Hippocampal formation (tissue), 2 donors: ENCODE results near the gene TTC39C.
"Not testable (repeated sequence)": the region's sequence is repeated elsewhere in the genome, so short reads cannot be mapped to it uniquely, and the experiment has no call there.

Experiments used
- DNase-seq, 2 donors: peaks; one replicate each; lab custom pipeline; 2025; lab: John Stamatoyannopoulos, UW

Gene TTC39C

DNA sequence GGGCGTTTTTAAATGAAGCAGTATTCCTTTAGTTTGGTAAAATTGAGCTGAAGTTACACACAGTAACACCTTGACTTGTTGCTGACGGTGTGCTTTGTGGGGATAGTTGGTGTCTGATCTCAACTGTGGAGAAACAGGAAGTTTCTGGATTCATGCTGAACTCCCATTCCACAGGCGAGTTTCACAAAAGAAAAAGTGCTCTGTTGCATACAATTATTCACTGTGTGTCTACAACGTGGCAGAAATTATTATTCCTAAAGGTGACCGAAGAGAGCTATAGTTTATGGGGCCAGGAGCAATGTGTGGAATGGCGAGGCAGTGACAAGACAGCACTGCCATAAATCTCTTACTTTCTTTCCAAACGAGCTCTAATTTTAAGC, 123.8 kb downstream of the TTC39C start:
- no peak for DNase-seq

DNA sequence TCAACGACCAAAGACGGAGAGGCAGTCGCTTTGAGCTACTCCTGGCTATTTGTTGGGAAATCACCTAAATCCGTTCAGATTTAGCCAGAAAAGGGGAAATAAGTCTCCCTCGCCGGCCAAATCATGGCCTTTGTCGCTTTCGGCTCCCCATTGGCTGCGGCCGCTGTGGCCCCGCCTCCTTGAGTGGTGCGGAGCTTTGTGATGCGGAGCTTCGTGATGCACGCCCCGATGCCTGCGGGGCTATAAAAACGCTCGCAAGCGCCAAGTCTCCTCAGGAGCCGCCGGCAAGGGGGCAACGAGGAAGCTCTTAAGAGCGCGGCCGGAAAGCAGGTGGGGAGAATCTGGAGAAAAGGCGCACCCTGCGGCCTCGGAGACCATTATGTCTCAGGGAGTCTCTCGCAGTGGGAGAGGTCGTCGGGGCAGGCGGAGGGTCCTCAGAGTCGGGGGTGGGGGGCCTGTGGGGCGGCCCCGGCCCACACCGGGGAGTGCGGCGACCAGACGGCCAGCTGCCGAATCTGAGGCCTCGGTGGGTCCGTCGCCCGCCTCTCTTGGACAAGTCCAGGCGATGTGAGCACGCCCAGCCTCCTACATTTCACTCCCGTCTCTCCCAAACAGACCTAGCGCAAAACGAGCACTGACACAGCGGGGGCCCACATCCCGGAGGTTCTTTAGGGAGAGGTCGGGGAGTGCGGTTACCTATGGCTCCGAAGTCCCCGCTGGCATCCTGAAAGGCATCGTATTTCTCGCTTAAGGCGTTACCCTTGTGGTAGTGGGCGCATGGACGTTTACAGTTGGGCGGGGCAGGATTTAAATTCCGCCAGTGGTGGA, 124.4 kb downstream of the TTC39C start, which contains the start of gene CABYR:
TSS of gene CABYR (plus strand) at position 274 of the 828 bp plus-strand sequence. CDS start 4,053 bp downstream, outside the sequence.
- peak; percentile 73 to 76 for DNase-seq

DNA sequence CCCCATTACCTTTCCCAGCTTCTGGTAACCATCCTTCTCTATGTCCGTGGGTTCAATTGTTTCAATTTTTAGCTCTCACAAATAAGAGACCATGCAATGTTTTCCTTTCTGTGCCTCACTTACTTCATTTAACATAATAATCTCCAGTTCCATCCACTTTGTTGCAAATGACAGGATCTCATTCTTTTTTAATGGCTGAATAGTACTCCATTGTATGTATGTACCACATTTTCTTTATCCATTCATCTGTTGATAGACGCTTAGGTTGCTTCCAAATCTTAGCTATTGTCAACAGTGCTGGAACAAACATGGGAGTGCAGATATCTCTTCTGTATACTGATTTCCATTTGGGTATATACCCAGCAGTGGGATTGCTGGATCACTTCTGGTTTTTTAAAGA, 126.1 kb downstream of the TTC39C start:
- no peak for DNase-seq

DNA sequence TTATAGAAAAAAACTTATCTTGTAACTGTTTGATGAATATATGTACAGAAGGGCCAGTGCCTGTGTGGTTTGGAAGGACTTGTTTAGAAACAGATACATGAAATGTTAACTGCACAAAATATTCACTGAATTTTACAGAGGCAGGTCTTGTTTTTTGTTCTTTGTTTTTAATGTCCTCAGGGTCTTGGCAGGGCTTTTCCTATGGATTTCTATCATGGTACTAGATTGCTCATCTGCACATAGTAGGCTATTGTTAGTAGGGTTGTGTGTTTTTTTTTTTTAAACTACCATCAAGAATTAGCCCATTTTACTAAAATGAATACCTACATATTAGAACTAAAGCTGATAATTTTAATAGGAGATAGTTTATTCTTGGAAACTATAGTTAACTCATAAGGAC, 127.8 kb downstream of the TTC39C start:
- no peak for DNase-seq

DNA sequence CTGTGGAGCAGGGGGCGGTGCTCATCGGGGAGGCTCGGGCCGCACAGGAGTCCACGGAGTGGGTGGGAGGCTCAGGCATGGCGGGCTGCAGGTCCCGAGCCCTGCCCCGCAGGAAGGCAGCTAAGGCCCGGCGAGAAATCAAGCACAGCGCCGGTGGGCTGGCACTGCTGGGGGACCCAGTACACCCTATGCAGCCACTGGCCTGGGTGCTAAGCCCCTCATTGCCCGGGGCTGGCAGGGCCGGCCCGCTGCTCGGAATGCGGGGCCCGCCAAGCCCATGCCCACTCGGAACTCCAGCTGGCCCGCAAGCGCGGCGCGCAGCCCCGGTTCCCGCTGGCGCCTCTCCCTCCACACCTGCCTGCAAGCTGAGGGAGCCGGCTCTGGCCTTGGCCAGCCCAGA, 135.0 kb downstream of the TTC39C start:
- DNase-seq, result not testable (repeated sequence)

DNA sequence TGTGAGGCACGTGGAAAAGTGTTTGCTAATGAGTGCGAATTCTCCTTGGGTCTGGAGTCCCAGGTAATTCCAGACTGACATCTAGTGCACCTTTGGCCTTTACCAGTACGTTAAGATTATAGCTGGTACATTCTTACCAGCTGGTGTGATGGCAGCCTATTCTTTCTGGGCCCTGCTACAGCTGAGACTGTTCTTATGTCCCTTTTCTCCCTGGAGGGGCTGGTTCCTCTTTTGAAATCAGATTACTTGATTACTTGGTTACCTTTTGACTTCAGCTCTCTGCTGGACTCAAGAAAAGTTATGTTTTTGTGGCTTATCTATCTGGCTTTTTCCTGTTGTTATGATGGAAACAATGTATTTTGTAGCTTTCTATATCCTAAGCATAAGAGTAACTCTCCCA, 138.8 kb downstream of the TTC39C start:
- DNase-seq, result no peak

DNA sequence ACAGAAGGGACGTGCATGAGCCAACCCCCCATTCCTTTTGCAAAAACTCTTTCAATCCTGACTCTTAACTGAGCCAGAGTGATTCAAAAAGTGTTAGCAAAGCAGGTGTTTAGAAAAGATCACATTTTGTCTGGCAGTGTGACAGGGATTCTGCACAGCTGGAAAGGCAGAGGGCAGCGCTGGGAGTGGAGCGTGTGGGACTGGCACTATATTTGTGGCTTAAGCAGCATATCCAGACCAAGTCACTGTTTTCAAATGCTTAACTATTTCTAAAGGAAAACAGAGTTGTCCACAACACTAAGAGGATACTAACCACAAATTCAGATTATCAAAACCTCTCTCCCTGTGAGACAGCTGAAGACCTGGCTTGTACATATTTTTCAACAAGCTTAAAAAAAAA, 143.3 kb downstream of the TTC39C start:
- DNase-seq, result no peak

DNA sequence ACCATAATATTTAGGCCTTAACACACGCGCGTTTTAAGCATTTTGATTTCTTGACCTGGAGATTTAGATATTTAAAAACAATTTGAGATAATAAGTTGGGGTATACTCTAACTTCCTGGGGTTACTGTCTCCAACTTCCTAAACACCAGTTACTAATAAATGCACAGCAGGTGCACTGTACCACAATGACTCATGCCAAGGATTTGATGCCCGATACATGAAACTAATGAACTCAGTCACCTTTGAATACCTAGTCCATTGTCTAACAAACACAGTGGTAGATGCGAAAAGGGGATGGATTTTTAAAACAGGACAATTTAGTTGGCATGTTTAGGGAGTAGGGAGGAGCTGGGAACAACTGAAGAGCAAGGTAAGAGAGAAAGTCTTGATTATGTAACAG, 145.5 kb downstream of the TTC39C start:
- no peak for DNase-seq

DNA sequence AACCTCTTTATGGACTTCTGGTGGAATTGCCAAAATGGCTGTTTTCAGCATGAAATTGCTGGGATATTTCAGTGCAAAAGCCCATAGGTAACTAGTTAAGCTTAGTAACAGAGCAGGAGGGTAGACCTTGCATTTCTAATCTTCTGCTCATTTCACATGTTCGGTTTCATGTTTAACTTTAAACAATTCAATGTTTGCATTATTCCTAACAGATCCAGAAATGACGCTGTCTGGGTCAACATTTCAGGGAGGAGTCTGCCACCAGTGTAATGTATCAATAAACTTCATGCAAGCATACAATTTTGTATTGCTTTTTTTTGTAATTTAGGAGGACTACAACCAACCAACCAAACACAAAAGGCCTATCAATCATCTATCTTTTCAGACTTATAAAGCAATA, 146.8 kb downstream of the TTC39C start:
- no peak for DNase-seq

DNA sequence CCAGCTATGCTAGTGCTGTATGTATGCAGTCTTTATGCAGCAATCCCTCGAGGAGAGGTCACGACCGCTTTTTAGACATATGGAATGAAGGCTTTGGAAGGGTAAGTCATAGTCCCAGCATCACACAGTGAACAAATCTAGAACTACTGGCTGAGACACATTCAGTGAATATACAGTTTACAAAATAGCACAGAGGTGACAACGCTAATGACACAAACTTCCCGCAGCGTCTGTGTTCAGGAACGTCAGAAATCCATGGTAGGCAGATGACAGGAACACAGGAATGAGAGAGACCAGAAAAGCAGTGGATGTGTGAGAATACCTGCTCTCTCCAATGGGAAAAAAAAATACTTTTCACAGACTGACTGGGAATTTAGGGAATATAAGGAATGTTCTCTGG, 153.9 kb downstream of the TTC39C start:
- DNase-seq, result no peak

DNA sequence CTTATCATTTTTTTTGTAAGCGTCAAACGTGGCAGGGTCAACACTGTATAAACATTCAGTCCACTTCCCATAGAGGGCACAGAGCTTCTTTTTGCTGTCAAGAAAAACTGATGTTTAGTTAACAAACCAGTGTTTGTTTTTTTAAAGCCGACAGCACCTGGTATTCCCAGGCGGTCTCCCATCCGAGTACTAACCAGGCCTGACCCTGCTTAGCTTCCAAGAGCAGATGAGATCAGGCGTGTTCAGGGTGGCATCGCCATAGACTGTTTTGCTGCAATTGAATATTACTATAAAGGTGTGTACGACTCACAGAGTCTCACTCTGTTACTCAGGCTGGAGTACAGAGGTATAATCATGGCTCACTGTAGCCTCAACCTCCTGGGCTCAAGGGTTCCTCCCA, 155.8 kb downstream of the TTC39C start:
- no peak for DNase-seq

DNA sequence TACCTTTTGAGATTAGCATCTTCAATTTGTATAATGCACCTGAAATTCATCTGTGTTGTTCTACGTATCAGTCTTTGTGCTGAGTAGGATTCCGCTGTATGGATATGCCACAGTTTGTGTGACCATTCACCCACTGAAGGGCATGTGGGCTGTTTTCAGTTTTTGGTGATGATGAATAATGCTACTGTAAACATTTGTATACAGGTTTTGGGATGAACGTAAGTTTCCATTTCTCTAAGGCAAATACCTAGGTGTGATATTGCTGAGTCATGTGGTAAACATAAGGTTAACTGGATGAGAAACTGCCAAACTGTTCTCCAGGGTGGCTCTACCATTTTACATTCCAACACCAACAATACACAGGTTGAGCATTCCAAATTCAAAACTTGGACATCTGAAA, 159.4 kb downstream of the TTC39C start:
- DNase-seq, result no peak

DNA sequence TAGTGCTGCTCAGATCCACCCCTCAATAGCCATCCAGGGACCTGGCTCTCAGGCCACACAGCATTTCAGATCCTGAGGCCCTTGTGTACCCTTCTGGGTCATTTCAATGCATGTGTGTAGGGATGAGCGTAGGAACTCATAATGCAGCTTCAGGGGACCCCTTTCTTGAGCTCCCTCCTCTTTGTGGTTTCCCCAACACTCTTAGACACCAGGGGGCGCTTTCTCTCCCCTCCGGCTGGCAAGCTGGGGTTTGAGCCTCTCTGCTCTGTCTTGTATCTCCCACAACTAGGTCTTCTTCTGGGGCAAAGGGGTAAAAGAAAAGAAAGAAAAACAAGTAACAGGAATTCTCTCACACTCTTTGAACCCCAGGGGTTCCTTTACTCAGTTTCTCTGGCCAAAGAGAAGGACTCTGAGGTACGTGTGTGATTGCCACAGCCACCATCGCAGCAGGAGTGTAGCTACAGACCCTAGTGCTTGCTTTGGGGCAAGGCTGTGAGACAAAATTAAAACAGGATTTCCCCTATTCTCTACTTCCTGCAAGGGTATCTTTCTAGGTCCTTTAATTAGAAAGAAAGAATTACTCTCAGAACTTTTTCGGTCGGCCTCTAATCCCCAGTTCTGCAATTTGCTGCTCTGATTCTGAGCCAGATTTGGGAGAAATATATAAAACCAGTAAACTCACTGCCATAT, 162.3 kb downstream of the TTC39C start:
- peak; percentile 67 to 69 for DNase-seq

DNA sequence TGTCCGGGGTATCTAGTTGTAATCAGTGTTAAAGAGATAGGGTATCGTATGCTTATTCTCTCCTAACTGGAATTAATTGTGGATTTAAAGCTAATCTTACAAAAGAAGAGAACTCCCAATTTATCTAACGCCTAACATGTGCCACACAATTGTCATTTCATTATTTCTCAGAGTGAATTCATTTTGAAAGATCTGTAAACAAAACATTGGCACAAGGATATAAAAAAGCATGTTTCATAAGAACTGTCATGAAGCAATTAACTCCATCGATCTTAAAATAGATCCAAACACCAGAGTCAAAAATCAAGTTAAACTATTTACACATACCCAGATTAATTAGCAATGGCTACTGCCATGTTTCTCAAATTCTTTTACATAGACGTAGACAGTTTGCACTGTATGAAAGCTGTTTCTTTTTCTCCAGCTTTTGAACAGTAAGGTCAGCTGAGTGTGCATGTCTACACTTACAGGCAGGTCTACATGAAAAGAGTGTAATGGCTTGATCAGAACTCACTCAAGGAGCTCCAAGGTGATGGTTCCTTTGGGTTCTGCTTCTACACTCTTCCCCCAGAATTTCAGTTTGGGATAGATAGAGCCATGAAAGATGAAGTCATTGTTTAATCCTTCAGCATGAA, 163.1 kb downstream of the TTC39C start:
- DNase-seq, result no peak

DNA sequence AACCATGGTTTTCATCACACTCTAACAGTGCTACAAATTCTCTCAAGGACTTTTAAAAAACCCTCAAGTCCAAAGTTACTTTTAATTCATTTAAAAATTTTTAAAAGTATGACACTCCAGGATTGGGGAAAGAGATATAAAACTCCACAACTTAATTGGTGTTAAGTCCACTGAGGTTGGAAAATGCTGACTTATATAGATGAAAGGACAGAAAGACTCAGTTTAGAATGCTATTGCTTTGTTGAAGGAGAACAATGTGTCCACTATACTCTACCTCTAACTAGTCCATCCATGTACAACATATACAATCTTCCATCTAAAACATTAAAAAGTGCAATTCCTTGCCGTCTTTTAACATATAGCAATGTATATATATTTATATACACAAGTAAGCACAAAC, 165.5 kb downstream of the TTC39C start:
- no peak for DNase-seq

DNA sequence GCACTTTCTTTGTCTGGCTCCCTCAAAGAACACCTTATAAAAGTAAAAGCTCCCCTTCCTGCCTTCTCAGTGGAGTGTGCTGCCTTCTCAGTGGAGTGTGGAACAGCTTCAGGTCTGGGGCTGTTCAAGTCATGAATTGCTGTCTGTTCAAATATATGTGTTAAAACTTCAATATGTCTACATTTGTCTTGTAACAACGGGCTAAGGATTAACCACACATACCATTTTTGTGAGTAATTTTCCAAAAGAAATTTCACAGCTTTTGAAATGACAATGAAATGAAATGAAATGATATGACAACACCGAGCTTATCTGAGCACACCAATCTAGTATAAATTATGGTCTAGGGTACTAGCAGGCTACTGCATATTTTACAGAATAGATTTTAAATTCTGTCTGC, 167.3 kb downstream of the TTC39C start:
- DNase-seq, result no peak
